Activated CD8-positive, alpha-beta memory T cell treated with anti-CD3 and anti-CD28 coated beads, Interleukin-2, amount 10 ng/mL, durations not matched to agents 7 days and 5 days (primary cell): ENCODE measurements around the gene REEP1. TPM values are rescaled to one million over a fixed set of nuclear protein-coding genes. Genes with fewer than 3 reads are reported as not detected.
"Not testable (repeated sequence)": the region's sequence is repeated elsewhere in the genome, so short reads cannot be mapped to it uniquely, and the experiment has no call there.

ENCODE experiments used
- ATAC-seq: fragments of 150-1000 bp; cut with Tn5 transposase; one replicate; pipeline ENCODE4 v1.10.0; 2021; ENCODE audit warnings: moderate library complexity
- CTCF ChIA-PET: fragments of 350-600 bp; sonication (Branson Sonifier 250); formaldehyde crosslinking; loops from one replicate; lab custom pipeline; 2021; ENCODE audit warnings: antibody characterized with exemption; lab: Charles Lee
- DNase-seq: peaks from one replicate; pipeline ENCODE4 v3.0.0-alpha.2; 2020
- H3K27ac Mint-ChIP-seq: one replicate; pipeline ENCODE4 v1.8.0; 2021; ENCODE audit warnings: mild to moderate bottlenecking, mixed read lengths
- H3K27me3 Mint-ChIP-seq: one replicate; pipeline ENCODE4 v1.8.0; 2021; ENCODE audit warnings: mixed read lengths
- H3K36me3 Mint-ChIP-seq: one replicate; pipeline ENCODE4 v1.8.0; 2021; ENCODE audit warnings: mild to moderate bottlenecking, mixed read lengths
- H3K4me1 Mint-ChIP-seq: one replicate; pipeline ENCODE4 v1.8.0; 2021; ENCODE audit warnings: mixed read lengths
- H3K4me3 Mint-ChIP-seq: one replicate; pipeline ENCODE4 v1.8.0; 2021; ENCODE audit warnings: mild to moderate bottlenecking, moderate library complexity, mixed read lengths
- H3K9me3 Mint-ChIP-seq: one replicate; pipeline ENCODE4 v1.8.0; 2022; ENCODE audit warnings: low read depth, mixed read lengths
- total RNA-seq, 2 experiments: library from RNA; stranded (reverse); gene quantifications; one replicate each; pipeline ENCODE4 v1.2.3, GENCODE V29; 2021

Gene REEP1
- total RNA-seq, 2 experiments from 2014 or later = 0.16 TPM; not detected in 1

- ATAC-seq (no peak), DNase-seq (no peak)
- Mint-ChIP-seq H3K36me3 (peaks cover 38% of the 10 kb centered on the region), H3K4me1 (peaks cover 12% of the 10 kb centered on the region), H3K4me3 (no peak overlapping the region), H3K27ac (no peak overlapping the region), H3K27me3 (no peaks in the 10 kb centered on the region), H3K9me3 (peaks cover 7% of the 10 kb centered on the region)
- CTCF ChIA-PET = interaction anchor here (1.7 kb wide), 1 partner anchor 11 kb away, joined by 5 read pairs; no protein-coding TSS in a partner anchor
These were observed 123.5 kb downstream of the REEP1 start for GRCh38 chr2:86213699-86214502.

GRCh38 chr2:86213056-86213455, 124.4 kb downstream of the REEP1 start:
- DNase-seq = no peak
- Mint-ChIP-seq H3K36me3 (peaks cover 41% of the 10 kb centered on the region), H3K4me3 (no peak overlapping the region), H3K9me3 (peaks cover 4% of the 10 kb centered on the region), H3K4me1 (peaks cover 5% of the 10 kb centered on the region), H3K27ac (no peak overlapping the region), H3K27me3 (no peaks in the 10 kb centered on the region)
- CTCF ChIA-PET = interaction anchor here (1.7 kb wide), 1 partner anchor 12 kb away, joined by 5 read pairs; no protein-coding TSS in a partner anchor
- ATAC-seq = no peak

- Mint-ChIP-seq H3K4me3 (no peak overlapping the region), H3K9me3 (no peaks in the 10 kb centered on the region), H3K4me1 (peaks cover under 1% of the 10 kb centered on the region), H3K36me3 (peaks cover 43% of the 10 kb centered on the region), H3K27ac (no peak overlapping the region), H3K27me3 (no peaks in the 10 kb centered on the region)
- no peak for DNase-seq
- no peak for ATAC-seq
- CTCF ChIA-PET = interaction anchor here (1.6 kb wide), 1 partner anchor 9 kb away, joined by 5 read pairs; no protein-coding TSS in a partner anchor
These were observed 125.6 kb downstream of the REEP1 start for GRCh38 chr2:86211796-86212188.

- CTCF ChIA-PET = interaction anchor here (1.6 kb wide), 1 partner anchor 9 kb away, joined by 5 read pairs; no protein-coding TSS in a partner anchor
- Mint-ChIP-seq H3K27me3 (no peaks in the 10 kb centered on the region), H3K36me3 (peaks cover 47% of the 10 kb centered on the region), H3K9me3 (no peaks in the 10 kb centered on the region), H3K4me3 (no peak overlapping the region), H3K4me1 (no peaks in the 10 kb centered on the region), H3K27ac (peak overlapping the region; percentile 28)
- no peak for DNase-seq
- no peak for ATAC-seq
These were observed 126.2 kb downstream of the REEP1 start for GRCh38 chr2:86211033-86211795.

GRCh38 chr2:86204458-86204857, 133.0 kb downstream of the REEP1 start:
- Mint-ChIP-seq H3K9me3 (no peaks in the 10 kb centered on the region), H3K36me3 (peaks cover 29% of the 10 kb centered on the region), H3K4me1 (peaks cover 29% of the 10 kb centered on the region), H3K4me3 (no peak overlapping the region), H3K27ac (no peak overlapping the region), H3K27me3 (no peaks in the 10 kb centered on the region)
- no peak for ATAC-seq
- CTCF ChIA-PET = interaction anchor here (1.8 kb wide), 1 partner anchor 17 kb away, joined by 7 read pairs; no protein-coding TSS in a partner anchor
- no peak for DNase-seq

- CTCF ChIA-PET = interaction anchor here (1.0 kb wide), 1 partner anchor 18 kb away, joined by 3 read pairs; no protein-coding TSS in a partner anchor
- ATAC-seq (no peak), DNase-seq (no peak)
- H3K27me3 Mint-ChIP-seq = no peaks in the 10 kb centered on the region
- no peaks in the 10 kb centered on the region for H3K9me3 Mint-ChIP-seq
- H3K36me3 Mint-ChIP-seq = peaks cover 26% of the 10 kb centered on the region
- no peak overlapping the region for H3K4me3 Mint-ChIP-seq
- H3K27ac Mint-ChIP-seq = no peak overlapping the region
- peaks cover 31% of the 10 kb centered on the region for H3K4me1 Mint-ChIP-seq
These were observed 133.8 kb downstream of the REEP1 start for GRCh38 chr2:86203614-86204013.

- DNase-seq (no peak), ATAC-seq (no peak)
- Mint-ChIP-seq H3K4me1 (peaks cover 33% of the 10 kb centered on the region), H3K27ac (no peak overlapping the region), H3K27me3 (no peaks in the 10 kb centered on the region), H3K4me3 (no peak overlapping the region), H3K36me3 (peaks cover 21% of the 10 kb centered on the region), H3K9me3 (no peaks in the 10 kb centered on the region)
- CTCF ChIA-PET = no interaction called here
These were observed 134.7 kb downstream of the REEP1 start for GRCh38 chr2:86202702-86203101.

GRCh38 chr2:86202336-86202692, 135.1 kb downstream of the REEP1 start:
- Mint-ChIP-seq H3K9me3 (no peaks in the 10 kb centered on the region), H3K27ac (no peak overlapping the region), H3K4me1 (peaks cover 33% of the 10 kb centered on the region), H3K27me3 (no peaks in the 10 kb centered on the region), H3K4me3 (no peak overlapping the region), H3K36me3 (peaks cover 19% of the 10 kb centered on the region)
- no peak for DNase-seq
- CTCF ChIA-PET = no interaction called here
- ATAC-seq = no peak

- H3K4me1 Mint-ChIP-seq = peaks cover 37% of the 10 kb centered on the region
- no peaks in the 10 kb centered on the region for H3K9me3 Mint-ChIP-seq
- no peaks in the 10 kb centered on the region for H3K27me3 Mint-ChIP-seq
- CTCF ChIA-PET = interaction anchor here (1.1 to 1.8 kb wide), 2 partner anchors 13 to 20 kb away, joined by 4 read pairs; no protein-coding TSS in a partner anchor
- no peak for ATAC-seq
- no peak overlapping the region for H3K27ac Mint-ChIP-seq
- H3K4me3 Mint-ChIP-seq = no peak overlapping the region
- H3K36me3 Mint-ChIP-seq = peaks cover 15% of the 10 kb centered on the region
- no peak for DNase-seq
These were observed 135.6 kb downstream of the REEP1 start for GRCh38 chr2:86201671-86202335.

GRCh38 chr2:86200564-86200963, 136.9 kb downstream of the REEP1 start:
- not testable (repeated sequence) for ATAC-seq, H3K27me3 Mint-ChIP-seq, H3K9me3 Mint-ChIP-seq, DNase-seq
- H3K36me3 Mint-ChIP-seq = peaks cover 11% of the 10 kb centered on the region
- H3K27ac Mint-ChIP-seq = peak overlapping the region; percentile 73
- H3K4me3 Mint-ChIP-seq = peak overlapping the region; percentile 91
- CTCF ChIA-PET = interaction anchor here (1.1 to 2.0 kb wide), 3 partner anchors 15 to 22 kb away, joined by 4 to 8 read pairs (median 4); no protein-coding TSS in a partner anchor
- peaks cover 44% of the 10 kb centered on the region for H3K4me1 Mint-ChIP-seq

GRCh38 chr2:86199834-86200177, 137.6 kb downstream of the REEP1 start:
- DNase-seq (no peak), ATAC-seq (no peak)
- Mint-ChIP-seq H3K36me3 (peaks cover 10% of the 10 kb centered on the region), H3K27me3 (no peaks in the 10 kb centered on the region), H3K4me1 (peaks cover 45% of the 10 kb centered on the region), H3K4me3 (peak overlapping the region; percentile 91), H3K27ac (peak overlapping the region; percentile 95), H3K9me3 (no peaks in the 10 kb centered on the region)
- CTCF ChIA-PET = interaction anchor here (2.0 kb wide), 1 partner anchor 21 kb away, joined by 8 read pairs; no protein-coding TSS in a partner anchor

- CTCF ChIA-PET = interaction anchor here (0.7 to 3.0 kb wide), 3 partner anchors 11 to 38 kb away, joined by 4 to 10 read pairs (median 5); no protein-coding TSS in a partner anchor
- ATAC-seq (no peak), DNase-seq (no peak)
- Mint-ChIP-seq H3K36me3 (peaks cover 20% of the 10 kb centered on the region), H3K27ac (peak overlapping the region; percentile 96), H3K9me3 (no peaks in the 10 kb centered on the region), H3K4me1 (peaks cover 51% of the 10 kb centered on the region), H3K27me3 (no peaks in the 10 kb centered on the region), H3K4me3 (peak overlapping the region; percentile 95)
These were observed 141.5 kb downstream of the REEP1 start for GRCh38 chr2:86195808-86196387.
